IPS-18a (cell line): ENCODE data around the gene CLEC16A.

Source experiments
- H3K27ac ChIP-seq: one replicate; pipeline ENCODE4 v1.5.1; 2013; ENCODE audit warnings: low read length
- H3K27me3 ChIP-seq: one replicate; pipeline ENCODE4 v1.6.1; 2013; ENCODE audit warnings: mild to moderate bottlenecking, low read length; ENCODE audit not compliant: control insufficient read depth, insufficient read depth
- H3K36me3 ChIP-seq: one replicate; pipeline ENCODE4 v1.6.1; 2013; ENCODE audit warnings: low read depth, low read length; ENCODE audit not compliant: control insufficient read depth
- H3K4me1 ChIP-seq: one replicate; pipeline ENCODE4 v1.6.1; 2013; ENCODE audit warnings: low read depth, low read length; ENCODE audit not compliant: control insufficient read depth
- H3K4me3 ChIP-seq: one replicate; pipeline ENCODE4 v1.5.1; 2013; ENCODE audit warnings: low read length
- H3K9ac ChIP-seq: one replicate; pipeline ENCODE4 v1.6.1; 2013; ENCODE audit warnings: mild to moderate bottlenecking, low read length, moderate library complexity
- H3K9me3 ChIP-seq: one replicate; pipeline ENCODE4 v1.6.1; 2013; ENCODE audit warnings: low read depth, low read length; ENCODE audit not compliant: control insufficient read depth

CLEC16A gene

DNA sequence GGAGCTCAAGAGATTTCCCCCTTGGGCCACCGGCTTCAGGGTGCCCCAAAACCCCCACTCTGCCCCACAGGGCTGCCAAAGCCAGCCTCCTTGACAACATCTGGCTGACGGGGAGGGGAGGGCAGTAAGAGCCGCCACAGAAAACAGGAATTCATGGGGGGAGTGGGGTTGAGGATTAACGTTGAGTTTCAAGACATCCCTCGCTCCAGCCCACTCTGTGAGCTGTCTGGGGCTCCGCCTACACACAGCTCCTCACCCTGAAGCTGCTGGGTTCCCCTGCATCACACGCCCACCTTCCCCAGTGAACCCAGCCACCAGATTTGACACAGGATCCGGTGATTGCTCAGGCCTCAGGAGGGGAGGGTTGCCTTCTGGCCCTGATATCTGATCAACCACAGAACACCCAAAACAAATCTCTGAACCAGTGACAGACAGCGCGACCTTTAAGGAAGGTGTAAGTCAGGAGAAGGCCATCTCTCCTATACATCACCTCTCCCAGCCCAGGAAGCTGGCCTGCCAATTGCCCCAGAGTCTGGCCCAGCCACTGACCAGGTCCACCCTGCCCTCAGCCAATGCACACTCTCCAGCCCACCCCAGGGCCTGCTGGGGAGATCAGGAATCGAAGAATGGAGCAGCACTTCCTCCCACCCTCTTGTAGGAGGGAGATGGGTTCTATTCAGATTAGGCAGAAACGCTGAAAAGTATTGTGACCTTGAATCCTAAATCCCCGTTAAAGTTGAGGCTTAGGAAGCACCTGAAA is 132.1 kb downstream of the CLEC16A start:
- H3K9ac ChIP-seq = no peak overlapping the region
- no peaks in the 10 kb centered on the region for H3K27me3 ChIP-seq
- H3K27ac ChIP-seq = no peak overlapping the region
- H3K4me1 ChIP-seq = no peaks in the 10 kb centered on the region
- H3K4me3 ChIP-seq = no peak overlapping the region
- H3K36me3 ChIP-seq = no peaks in the 10 kb centered on the region
- H3K9me3 ChIP-seq = no peaks in the 10 kb centered on the region

DNA sequence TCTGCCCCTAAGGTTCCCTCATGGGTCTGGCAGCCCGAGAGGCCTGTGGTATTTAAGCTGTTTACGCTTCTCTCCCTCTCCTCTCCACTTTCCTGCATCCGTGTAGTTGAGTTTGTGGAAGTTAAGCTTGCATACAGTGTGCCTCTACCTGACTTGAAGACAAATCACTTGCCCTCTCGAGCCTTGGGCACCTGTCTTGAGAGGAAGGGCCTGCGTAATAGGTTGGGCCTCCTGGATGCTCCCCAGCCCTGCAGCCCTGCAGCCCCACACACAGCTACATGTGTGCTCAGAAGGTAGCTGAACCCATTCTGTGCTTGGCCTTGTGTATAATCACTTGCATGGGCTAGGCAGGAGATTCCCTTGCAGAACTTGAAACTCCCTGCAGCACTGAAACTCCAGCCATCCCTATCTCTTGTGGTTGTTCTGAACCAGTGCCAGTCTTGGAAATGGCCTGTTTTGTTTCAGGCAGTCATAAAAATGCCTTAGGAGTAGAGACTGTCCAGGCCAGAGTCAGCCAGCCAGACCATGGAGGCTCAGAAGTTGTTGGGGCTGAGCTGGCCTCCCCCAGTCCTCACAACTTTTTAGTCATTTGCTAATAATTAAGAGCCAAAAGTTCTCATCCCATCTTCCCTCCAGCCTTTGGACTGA is 134.6 kb downstream of the CLEC16A start:
- H3K9me3 ChIP-seq = no peaks in the 10 kb centered on the region
- no peaks in the 10 kb centered on the region for H3K4me1 ChIP-seq
- no peak overlapping the region for H3K4me3 ChIP-seq
- H3K27ac ChIP-seq = no peak overlapping the region
- no peak overlapping the region for H3K9ac ChIP-seq
- H3K27me3 ChIP-seq = no peaks in the 10 kb centered on the region
- H3K36me3 ChIP-seq = no peaks in the 10 kb centered on the region

DNA sequence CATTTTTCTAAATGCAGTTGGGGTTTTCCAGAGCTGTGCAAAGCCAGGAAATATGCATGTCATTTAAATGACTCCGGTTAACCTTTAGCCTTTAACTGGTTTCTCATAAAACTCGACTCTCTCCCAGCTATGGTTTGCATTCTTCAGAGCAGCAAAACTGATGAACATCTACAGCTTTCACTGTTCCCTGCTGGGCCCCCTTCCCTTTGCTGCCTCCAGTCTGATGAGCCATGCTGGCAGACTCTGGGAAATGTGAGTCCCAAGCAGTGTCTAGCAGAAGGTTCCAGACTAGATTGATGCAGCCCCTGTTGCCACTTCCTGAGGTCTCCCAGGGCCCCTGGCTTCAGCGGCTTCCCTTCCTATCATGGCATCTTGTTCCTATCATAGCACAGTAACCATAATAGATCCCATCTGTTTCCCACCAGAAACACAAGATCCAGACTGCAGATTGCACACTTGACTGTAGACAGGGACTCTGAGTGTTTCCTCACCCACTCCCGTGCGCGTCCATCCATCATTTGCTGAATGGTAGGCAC is 135.4 kb downstream of the CLEC16A start:
- H3K4me3 ChIP-seq = no peak overlapping the region
- no peak overlapping the region for H3K9ac ChIP-seq
- H3K36me3 ChIP-seq = no peaks in the 10 kb centered on the region
- no peaks in the 10 kb centered on the region for H3K9me3 ChIP-seq
- no peaks in the 10 kb centered on the region for H3K27me3 ChIP-seq
- H3K27ac ChIP-seq = no peak overlapping the region
- no peaks in the 10 kb centered on the region for H3K4me1 ChIP-seq

DNA sequence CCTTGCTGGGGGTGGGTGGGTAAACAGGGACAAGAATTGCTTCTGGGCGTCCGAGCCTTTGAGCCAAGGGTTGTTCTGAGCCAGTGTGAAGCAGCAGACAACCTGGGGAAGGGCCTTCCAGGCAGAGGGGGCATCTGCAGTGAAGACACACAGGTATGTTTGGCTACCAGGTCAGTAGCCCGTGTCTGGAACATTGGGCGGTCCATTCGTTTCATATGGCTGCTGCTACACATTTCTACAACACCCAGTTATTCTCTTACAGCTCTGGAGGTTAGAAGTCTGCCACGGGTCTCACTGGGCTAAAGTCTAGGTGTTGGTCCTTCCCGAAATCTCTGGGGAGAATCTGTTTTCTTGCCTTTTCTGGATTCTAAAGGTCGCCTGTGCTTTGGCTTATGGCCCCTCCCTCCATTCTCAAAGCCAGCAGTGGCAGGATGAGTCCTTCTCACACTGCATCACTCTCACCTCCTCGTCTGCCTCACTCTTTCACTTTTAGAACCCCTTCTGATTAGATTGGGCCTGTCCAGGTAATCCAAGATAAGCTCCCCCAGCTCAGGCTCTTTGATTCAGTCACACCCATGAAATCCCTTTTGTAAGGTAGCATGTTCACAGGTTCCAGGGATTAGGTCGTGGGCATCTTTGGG is 136.1 kb downstream of the CLEC16A start:
- Histone ChIP-seq H3K4me1 (no peaks in the 10 kb centered on the region), H3K27ac (no peak overlapping the region), H3K4me3 (no peak overlapping the region)

DNA sequence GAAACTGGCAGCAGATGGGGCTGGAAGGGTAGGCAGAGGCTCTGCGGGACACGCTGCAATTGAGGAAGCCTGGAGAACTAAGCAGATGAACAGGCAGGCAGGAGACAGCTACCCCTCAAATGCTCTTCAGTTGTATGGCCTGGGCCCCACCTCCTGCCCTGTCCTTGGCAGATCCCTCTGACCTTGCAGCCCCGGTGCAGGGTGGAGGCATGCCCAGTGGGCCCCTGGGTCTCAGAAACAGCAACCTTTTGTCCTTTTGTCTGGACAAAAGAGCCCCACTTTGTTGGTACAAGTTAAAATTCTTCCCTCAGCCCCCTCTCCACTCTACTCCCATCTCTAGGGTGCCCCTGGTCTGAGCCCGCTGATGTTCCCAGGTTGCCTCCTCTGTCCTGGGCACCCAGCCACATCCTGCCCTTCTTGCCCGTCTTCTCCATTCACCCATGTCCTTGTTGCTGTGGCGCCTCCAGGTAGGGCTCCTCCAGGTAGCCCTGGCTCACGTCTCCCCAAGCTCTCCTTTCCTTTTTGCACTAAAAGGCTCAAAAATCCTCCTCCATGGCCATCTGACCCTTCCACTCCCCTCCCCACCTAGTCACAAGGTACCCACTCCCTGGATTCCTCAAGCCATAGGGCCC is 136.8 kb downstream of the CLEC16A start:
- H3K27me3 ChIP-seq = no peaks in the 10 kb centered on the region
- H3K27ac ChIP-seq = no peak overlapping the region
- H3K9me3 ChIP-seq = no peaks in the 10 kb centered on the region

More for the DNA sequence above, 136.1 kb downstream of the CLEC16A start:
- Histone ChIP-seq H3K27me3 (no peaks in the 10 kb centered on the region), H3K36me3 (no peaks in the 10 kb centered on the region), H3K9me3 (no peaks in the 10 kb centered on the region), H3K9ac (no peak overlapping the region)

DNA sequence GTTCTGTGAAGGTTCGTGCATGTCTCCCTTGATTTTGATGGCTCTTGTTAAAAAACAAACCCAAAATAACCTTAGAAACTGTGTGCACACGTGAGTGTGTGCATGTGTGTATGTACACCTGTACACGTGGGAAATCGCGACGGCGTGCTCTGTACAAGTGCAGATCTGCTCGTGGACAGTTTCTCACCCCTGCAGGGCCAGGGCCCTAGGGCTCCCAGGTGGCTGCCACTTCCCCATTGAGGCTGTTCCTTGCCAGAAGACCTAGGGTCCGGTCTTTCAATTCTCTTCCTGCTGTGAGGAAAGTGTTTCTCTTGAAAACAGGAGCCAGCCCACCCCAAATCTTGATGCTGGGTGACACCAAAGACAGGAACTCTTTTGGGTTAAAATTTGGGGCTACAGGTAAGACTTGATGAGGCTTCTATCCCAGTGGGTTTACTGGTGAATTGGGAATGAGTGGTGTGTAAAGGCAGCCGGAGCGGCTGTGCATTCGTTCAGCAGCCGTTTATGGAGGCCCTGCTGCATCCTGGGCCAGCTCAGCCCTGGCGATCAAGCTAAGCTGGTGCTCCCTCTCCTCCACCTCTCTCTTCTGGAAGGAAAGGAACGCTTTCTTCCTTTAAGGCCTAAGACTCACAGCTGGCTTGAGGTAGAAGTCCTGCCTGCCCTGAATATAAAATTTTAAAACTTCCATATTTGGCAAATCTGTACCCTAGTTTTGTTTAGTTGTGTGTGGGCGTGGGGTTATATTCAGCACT is 137.9 kb downstream of the CLEC16A start:
- Histone ChIP-seq H3K9me3 (no peaks in the 10 kb centered on the region), H3K27ac (no peak overlapping the region), H3K27me3 (no peaks in the 10 kb centered on the region), H3K9ac (no peak overlapping the region), H3K4me3 (no peak overlapping the region), H3K36me3 (no peaks in the 10 kb centered on the region), H3K4me1 (no peaks in the 10 kb centered on the region)

More for the DNA sequence above, 136.8 kb downstream of the CLEC16A start:
- Histone ChIP-seq H3K4me1 (no peaks in the 10 kb centered on the region), H3K4me3 (no peak overlapping the region), H3K9ac (no peak overlapping the region), H3K36me3 (no peaks in the 10 kb centered on the region)

DNA sequence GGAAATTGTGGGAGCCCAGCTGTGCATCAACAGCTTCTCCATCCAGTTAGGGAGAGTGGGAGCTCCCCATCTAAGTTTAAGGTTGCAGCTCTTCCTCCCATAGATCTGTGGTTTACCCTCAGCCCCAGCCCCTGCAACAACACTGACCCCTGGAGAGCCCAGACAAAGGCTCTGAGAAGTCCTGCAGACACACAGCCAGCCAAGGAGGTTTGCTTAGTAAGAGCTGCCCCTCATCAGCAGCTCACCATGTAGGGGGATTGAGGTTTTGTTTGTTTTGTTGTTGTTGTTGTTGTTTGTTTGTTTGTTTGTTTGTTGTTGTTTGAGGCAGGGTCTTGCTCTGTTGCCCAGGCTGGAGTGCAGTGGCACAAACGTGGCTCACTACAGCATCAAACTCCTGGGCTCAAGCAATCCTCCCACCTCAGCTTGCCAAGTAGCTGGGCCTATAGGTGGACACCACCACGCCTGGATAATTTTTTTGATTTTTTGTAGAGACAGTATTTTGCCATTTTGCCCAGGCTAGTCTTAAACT is 138.6 kb downstream of the CLEC16A start:
- Histone ChIP-seq H3K9me3 (no peaks in the 10 kb centered on the region), H3K4me1 (no peaks in the 10 kb centered on the region), H3K9ac (no peak overlapping the region), H3K36me3 (no peaks in the 10 kb centered on the region), H3K27ac (no peak overlapping the region), H3K4me3 (no peak overlapping the region), H3K27me3 (no peaks in the 10 kb centered on the region)

DNA sequence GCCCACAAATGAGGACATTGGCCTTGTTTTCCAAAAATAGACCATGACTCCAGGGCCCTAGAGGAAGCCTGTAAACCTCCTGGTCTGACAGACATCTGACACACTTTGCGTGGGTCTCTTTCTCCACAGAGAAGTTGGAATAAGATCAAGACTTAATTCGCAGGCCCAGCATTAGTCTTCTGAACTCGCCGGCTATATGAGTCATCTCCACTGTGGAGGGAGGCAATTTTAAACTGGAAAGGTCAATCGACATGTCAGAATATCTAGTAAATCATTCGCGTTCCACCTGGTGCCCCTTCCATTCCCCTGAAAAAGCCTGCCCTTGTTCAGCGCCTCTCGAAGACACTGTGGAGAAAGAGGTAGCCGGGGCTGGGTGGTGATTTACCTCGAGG is 140.1 kb downstream of the CLEC16A start:
- Histone ChIP-seq H3K9me3 (no peaks in the 10 kb centered on the region), H3K4me1 (no peaks in the 10 kb centered on the region), H3K9ac (no peak overlapping the region), H3K4me3 (no peak overlapping the region), H3K27me3 (no peaks in the 10 kb centered on the region), H3K27ac (no peak overlapping the region), H3K36me3 (no peaks in the 10 kb centered on the region)

DNA sequence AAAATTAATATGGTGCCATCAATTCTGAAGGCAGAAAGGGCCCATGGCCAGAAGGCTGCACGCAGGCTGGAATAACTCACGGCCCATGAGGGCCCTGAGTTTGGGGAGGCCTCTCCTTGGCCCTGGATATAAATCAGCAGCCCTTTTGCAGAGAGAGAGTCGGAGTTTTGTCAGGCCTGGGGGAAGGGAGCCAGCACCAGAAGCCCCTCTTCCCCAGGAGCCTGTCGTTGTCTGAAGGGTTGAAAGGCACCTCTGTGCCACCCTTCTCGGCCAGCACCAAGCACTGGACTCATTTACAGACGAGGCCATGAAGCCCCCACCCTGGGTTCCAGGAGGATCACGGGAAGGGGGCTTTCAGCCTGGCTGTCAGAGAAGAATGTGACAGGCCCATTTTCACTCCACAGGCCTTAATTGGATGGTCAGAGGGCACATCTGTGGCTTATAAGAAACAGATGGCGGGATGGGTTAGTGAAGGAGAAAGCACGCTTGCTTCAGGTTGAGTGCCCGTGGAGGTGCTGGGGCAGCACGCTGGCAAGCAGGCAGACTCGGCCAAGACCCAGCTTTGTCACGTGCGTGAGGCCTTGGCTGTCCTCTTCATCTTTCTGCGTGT is 140.6 kb downstream of the CLEC16A start:
- H3K9me3 ChIP-seq = no peaks in the 10 kb centered on the region
- no peaks in the 10 kb centered on the region for H3K27me3 ChIP-seq
- H3K36me3 ChIP-seq = no peaks in the 10 kb centered on the region
- no peak overlapping the region for H3K9ac ChIP-seq
- no peaks in the 10 kb centered on the region for H3K4me1 ChIP-seq
- H3K4me3 ChIP-seq = no peak overlapping the region
- no peak overlapping the region for H3K27ac ChIP-seq

DNA sequence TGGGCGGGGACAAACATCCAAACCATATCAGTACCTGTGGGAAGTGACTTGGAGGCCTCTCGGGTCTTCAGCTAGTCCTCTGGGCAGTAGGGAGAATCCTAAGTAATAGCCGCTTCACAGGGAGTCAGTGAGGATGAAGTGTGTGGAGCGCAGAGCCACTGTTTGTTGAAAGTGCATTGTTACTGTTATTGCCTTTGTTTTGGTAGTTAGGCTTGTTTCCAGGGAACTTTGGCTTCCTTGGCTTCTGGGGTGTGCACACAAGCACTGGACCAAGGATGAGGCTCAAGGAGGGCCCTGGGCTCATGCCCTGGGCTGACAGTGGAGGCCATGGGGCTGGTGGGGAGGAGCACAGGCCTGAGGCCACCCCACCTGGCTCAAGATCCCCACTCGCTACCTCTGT is 141.6 kb downstream of the CLEC16A start:
- no peaks in the 10 kb centered on the region for H3K4me1 ChIP-seq
- H3K4me3 ChIP-seq = no peak overlapping the region
- no peak overlapping the region for H3K27ac ChIP-seq
- H3K36me3 ChIP-seq = no peaks in the 10 kb centered on the region
- no peaks in the 10 kb centered on the region for H3K9me3 ChIP-seq
- H3K27me3 ChIP-seq = no peaks in the 10 kb centered on the region
- H3K9ac ChIP-seq = no peak overlapping the region
